NCI-H510A treated with DMSO at 0.1 percent for 48 hours (cell line): ENCODE measurements around the gene B2M.
A peak's percentile ranks its signal among the peaks of the same experiment; 100 is the strongest.
"Not testable (repeated sequence)": the region's sequence is repeated elsewhere in the genome, so short reads cannot be mapped to it uniquely, and the experiment has no call there.

Source experiments
- DNase-seq: peaks from one replicate; lab custom pipeline; 2025; lab: John Stamatoyannopoulos, UW

Gene B2M

GRCh38 chr15:44698641-44699040 lies 12.7 kb upstream of the B2M start:
- DNase-seq, result no peak

GRCh38 chr15:44700676-44701075 lies 10.6 kb upstream of the B2M start:
- not testable (repeated sequence) for DNase-seq

GRCh38 chr15:44705986-44706385 lies 5.3 kb upstream of the B2M start:
- no peak for DNase-seq

GRCh38 chr15:44706401-44706800 lies 4.9 kb upstream of the B2M start:
- no peak for DNase-seq

- no peak for DNase-seq
These were observed 4.2 kb upstream of the B2M start for GRCh38 chr15:44706946-44707636.

GRCh38 chr15:44710236-44711095 lies 851 bp upstream of the B2M start:
- no peak for DNase-seq

- no peak for DNase-seq
These were observed 527 bp downstream of the B2M start for GRCh38 chr15:44711743-44712345.

GRCh38 chr15:44712346-44713005 lies 1.2 kb downstream of the B2M start:
- DNase-seq, result peak; percentile 26

GRCh38 chr15:44713006-44713966 lies 2.0 kb downstream of the B2M start:
- DNase-seq, result peak; percentile 18

GRCh38 chr15:44715142-44715796 lies 4.0 kb downstream of the B2M start:
- no peak for DNase-seq

- no peak for DNase-seq
These were observed 4.5 kb downstream of the B2M start for GRCh38 chr15:44715797-44716334.

- DNase-seq, result no peak
These were observed 5.8 kb downstream of the B2M start for GRCh38 chr15:44716983-44717602.

GRCh38 chr15:44718180-44718926 lies 7.0 kb downstream of the B2M start:
- no peak for DNase-seq

GRCh38 chr15:44718927-44719292 lies 7.6 kb downstream of the B2M start:
- DNase-seq, result no peak

GRCh38 chr15:44719293-44719999 lies 8.1 kb downstream of the B2M start:
- DNase-seq, result peak; percentile 7

GRCh38 chr15:44720000-44720435 lies 8.7 kb downstream of the B2M start:
- not testable (repeated sequence) for DNase-seq

GRCh38 chr15:44720460-44721176 lies 9.3 kb downstream of the B2M start:
- DNase-seq, result peak; percentile 5

GRCh38 chr15:44722011-44722410 lies 10.7 kb downstream of the B2M start:
- DNase-seq, result no peak
